GM12878 (cell line): ENCODE measurements around the gene COL26A1.

ENCODE experiments used
- BCL11A ChIP-seq: IDR thresholded peaks from 2 replicates; pipeline ENCODE4 v1.6.1; 2011; ENCODE audit warnings: low read depth, low read length
- TF ChIP-seq, protein P1 (sequence below): fragments of 450-650 bp; IDR thresholded peaks from 2 replicates; pipeline ENCODE4 v1.6.1; 2016; ENCODE audit warnings: mild to moderate bottlenecking, moderate library complexity, borderline replicate concordance

DNA sequence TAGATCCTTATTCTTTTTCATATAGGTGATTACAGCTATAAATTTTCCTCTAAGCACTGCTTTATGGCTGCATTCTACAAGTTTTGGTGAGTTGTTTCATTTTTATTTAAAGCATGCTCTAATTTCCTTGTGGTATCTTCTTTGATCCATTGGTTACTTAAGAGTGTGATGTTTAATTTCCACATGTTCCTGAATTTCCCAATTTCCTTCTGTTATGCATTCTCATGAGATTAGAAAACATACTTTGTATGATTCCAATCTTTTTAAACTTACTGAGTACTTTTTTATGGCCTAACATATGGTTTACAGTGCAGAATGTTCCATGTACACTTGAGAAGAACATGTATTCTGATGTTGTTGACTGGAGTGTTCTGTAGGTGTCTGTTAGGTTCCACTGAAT, 213.0 kb downstream of the COL26A1 start:
- TF ChIP-seq BCL11A, result no peak
- TF ChIP-seq, protein P1, sequence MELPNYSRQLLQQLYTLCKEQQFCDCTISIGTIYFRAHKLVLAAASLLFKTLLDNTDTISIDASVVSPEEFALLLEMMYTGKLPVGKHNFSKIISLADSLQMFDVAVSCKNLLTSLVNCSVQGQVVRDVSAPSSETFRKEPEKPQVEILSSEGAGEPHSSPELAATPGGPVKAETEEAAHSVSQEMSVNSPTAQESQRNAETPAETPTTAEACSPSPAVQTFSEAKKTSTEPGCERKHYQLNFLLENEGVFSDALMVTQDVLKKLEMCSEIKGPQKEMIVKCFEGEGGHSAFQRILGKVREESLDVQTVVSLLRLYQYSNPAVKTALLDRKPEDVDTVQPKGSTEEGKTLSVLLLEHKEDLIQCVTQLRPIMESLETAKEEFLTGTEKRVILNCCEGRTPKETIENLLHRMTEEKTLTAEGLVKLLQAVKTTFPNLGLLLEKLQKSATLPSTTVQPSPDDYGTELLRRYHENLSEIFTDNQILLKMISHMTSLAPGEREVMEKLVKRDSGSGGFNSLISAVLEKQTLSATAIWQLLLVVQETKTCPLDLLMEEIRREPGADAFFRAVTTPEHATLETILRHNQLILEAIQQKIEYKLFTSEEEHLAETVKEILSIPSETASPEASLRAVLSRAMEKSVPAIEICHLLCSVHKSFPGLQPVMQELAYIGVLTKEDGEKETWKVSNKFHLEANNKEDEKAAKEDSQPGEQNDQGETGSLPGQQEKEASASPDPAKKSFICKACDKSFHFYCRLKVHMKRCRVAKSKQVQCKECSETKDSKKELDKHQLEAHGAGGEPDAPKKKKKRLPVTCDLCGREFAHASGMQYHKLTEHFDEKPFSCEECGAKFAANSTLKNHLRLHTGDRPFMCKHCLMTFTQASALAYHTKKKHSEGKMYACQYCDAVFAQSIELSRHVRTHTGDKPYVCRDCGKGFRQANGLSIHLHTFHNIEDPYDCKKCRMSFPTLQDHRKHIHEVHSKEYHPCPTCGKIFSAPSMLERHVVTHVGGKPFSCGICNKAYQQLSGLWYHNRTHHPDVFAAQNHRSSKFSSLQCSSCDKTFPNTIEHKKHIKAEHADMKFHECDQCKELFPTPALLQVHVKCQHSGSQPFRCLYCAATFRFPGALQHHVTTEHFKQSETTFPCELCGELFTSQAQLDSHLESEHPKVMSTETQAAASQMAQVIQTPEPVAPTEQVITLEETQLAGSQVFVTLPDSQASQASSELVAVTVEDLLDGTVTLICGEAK, result no peak
